Fibroblast of skin of back (primary cell): ENCODE data around the gene DQX1.
A peak's percentile ranks its signal among the peaks of the same experiment; 100 is the strongest.
"Not testable (repeated sequence)": the region's sequence is repeated elsewhere in the genome, so short reads cannot be mapped to it uniquely, and the experiment has no call there.

ENCODE experiments used
- DNase-seq: peaks from one replicate; pipeline ENCODE4 v3.0.0-alpha.2; 2013

Gene DQX1

GRCh38 chr2:74491648-74492544 lies 34.1 kb downstream of the DQX1 start:
- DNase-seq, result no peak

GRCh38 chr2:74489906-74490305 lies 36.1 kb downstream of the DQX1 start:
- no peak for DNase-seq

GRCh38 chr2:74488643-74489481 lies 37.2 kb downstream of the DQX1 start:
- DNase-seq, result no peak

- DNase-seq, result no peak
These were observed 39.9 kb downstream of the DQX1 start for GRCh38 chr2:74486141-74486540.

- not testable (repeated sequence) for DNase-seq
These were observed 42.3 kb downstream of the DQX1 start for GRCh38 chr2:74483675-74484164.

- peak; percentile 96 for DNase-seq
These were observed 43.0 kb downstream of the DQX1 start, which contains the start of the genes CCDC142 and TTC31 for GRCh38 chr2:74482801-74483674. Gene CCDC142, minus strand, starts transcription at chr2:74482998. Its CDS starts 161 bp downstream, at chr2:74482837. Gene TTC31, plus strand, starts transcription at chr2:74483081. Its CDS starts 15 bp downstream, at chr2:74483096.

- DNase-seq, result no peak
These were observed 43.9 kb downstream of the DQX1 start for GRCh38 chr2:74481961-74482800.

GRCh38 chr2:74481431-74481830 lies 44.6 kb downstream of the DQX1 start:
- DNase-seq, result no peak

- DNase-seq, result no peak
These were observed 51.1 kb downstream of the DQX1 start for GRCh38 chr2:74474899-74475298.

- no peak for DNase-seq
These were observed 51.5 kb downstream of the DQX1 start for GRCh38 chr2:74474481-74474880.

- DNase-seq, result no peak
These were observed 53.1 kb downstream of the DQX1 start for GRCh38 chr2:74472945-74473258.

- DNase-seq, result peak; percentile 94
These were observed 53.7 kb downstream of the DQX1 start, which contains the start of gene MRPL53 for GRCh38 chr2:74472086-74472944. Gene MRPL53, minus strand, starts transcription at chr2:74472680. Its CDS starts 20 bp downstream, at chr2:74472660.

- DNase-seq, result no peak
These were observed 54.5 kb downstream of the DQX1 start for GRCh38 chr2:74471332-74472065.

GRCh38 chr2:74470742-74471141 lies 55.3 kb downstream of the DQX1 start:
- DNase-seq, result not testable (repeated sequence)
